Measurements from ENCODE around the gene FAM171A1. TPM values are rescaled to one million over a fixed set of nuclear protein-coding genes. Genes with fewer than 3 reads are reported as not detected.

Gene FAM171A1
- polyA plus RNA-seq, 1 of the 3 experiments (the other 2 are of a cell fraction), result 26.3 TPM

DNA sequence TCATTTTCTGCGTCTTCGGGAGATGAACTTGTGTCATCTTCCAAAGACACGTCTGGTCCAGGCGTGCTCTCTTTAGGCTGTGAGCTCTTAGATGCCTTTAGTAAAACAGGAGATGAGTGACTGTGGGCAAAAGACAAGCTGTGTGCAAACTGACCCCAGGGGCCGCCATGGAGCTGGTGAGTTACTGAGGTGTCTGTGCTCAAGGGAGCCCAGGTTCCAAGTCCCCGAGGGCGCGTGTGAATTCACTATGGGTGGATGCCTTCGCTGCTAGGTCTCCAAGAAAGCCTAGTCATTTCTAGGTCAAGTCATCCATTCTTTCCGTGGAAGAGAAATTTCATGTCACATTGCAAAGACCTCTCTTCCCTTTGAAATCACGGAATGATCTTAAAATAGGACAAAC is 118.7 kb downstream of the FAM171A1 start:
- H3K9me3 ChIP-seq, result no peaks in the 10 kb centered on the region
- H4K20me1 ChIP-seq (ENCODE audit: insufficient read depth), result no peaks in the 10 kb centered on the region
- peaks cover 6% of the 10 kb centered on the region for H3F3A ChIP-seq (replicated peaks; ENCODE audit: insufficient read depth)
- no peaks in the 10 kb centered on the region for H3K9me2 ChIP-seq
- no peak for TF ChIP-seq YY1 (IDR thresholded peaks at IDR 0.05; ENCODE audit: low read depth)
- no peak for TF ChIP-seq MEF2A (IDR thresholded peaks at IDR 0.05; ENCODE audit: borderline replicate concordance, low read depth)
- no peak for TF ChIP-seq EP300 (IDR thresholded peaks at IDR 0.05; ENCODE audit: borderline replicate concordance in 1 of 2, low read depth in 1 of 2, low read length in 1 of 2)
- H3K4me3 ChIP-seq (ENCODE audit: low read depth in 2 of 2, low read length in 1 of 2), result no peak overlapping the region
- H3K4me1 ChIP-seq (ENCODE audit: control insufficient read depth in 1 of 2, insufficient read depth in 2 of 2, low read depth in 1 of 2, low read length in 1 of 2), result peaks cover 0 to 5% of the 10 kb centered on the region in 2 experiments; a peak in 2 of 4 replicates
- H3K36me3 ChIP-seq (replicated peaks in 1 of 2; ENCODE audit: control insufficient read depth in 1 of 2, insufficient read depth in 2 of 2, low read length in 1 of 2), result no peaks in the 10 kb centered on the region
- no peak overlapping the region for H3K9ac ChIP-seq
- H3K27me3 ChIP-seq (ENCODE audit: insufficient read depth), result no peaks in the 10 kb centered on the region
- 97% methylated on average over 11 of the region's 11 CpGs for WGBS (ENCODE audit: low lambda C conversion rate)
- no peak for DNase-seq
- no peak overlapping the region for H2AFZ ChIP-seq (ENCODE audit: low read depth)
- ChIA-PET CTCF (interaction anchor here (1.2 to 2.4 kb wide), 3 partner anchors 10 to 119 kb away, joined by 3 to 12 read pairs (median 5); partner anchors contain the start of gene FAM171A1), POLR2A (no interaction called here)
- H3K79me2 ChIP-seq (ENCODE audit: insufficient read depth), result no peaks in the 10 kb centered on the region
- H3K27ac ChIP-seq (ENCODE audit: low read depth in 2 of 2, low read length in 1 of 2), result no peak overlapping the region
- H3K4me2 ChIP-seq, result no peak overlapping the region

DNA sequence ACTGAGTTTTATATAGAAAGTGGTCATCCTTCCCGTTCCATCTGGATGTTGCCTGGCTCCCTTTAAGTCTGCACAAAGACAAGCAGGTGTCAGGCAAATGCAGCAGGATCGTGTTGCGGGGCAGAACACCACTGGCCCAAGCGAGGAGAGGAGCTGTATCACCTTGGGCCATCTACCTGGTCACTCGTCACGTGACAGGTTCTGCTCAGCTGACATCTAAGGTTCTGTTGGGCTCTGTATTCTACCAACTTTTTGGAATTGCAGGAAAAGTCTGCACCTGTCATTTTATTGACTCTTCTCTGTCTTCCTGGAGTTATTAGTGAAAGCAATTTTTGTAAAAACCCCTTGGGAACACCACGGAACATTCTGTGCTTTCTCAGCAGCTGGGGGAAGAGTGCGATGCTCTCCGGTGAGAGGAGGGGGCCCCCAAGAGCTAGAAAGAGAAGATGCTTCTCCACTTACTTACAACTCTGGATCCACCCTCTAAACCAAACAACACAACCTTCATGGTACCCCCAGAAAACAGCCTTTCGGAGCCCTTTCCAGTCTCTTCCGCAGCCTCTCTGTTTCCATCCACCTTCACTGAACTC is 119.2 kb downstream of the FAM171A1 start:
- Histone ChIP-seq H4K20me1 (ENCODE audit: insufficient read depth) (no peaks in the 10 kb centered on the region), H3K4me1 (ENCODE audit: control insufficient read depth in 1 of 2, insufficient read depth in 2 of 2, low read depth in 1 of 2, low read length in 1 of 2) (peaks cover 0 to 5% of the 10 kb centered on the region in 2 experiments; a peak in 2 of 4 replicates), H3K36me3 (replicated peaks in 1 of 2; ENCODE audit: control insufficient read depth in 1 of 2, insufficient read depth in 2 of 2, low read length in 1 of 2) (no peaks in the 10 kb centered on the region), H3K9ac (no peak overlapping the region), H3K79me2 (ENCODE audit: insufficient read depth) (no peaks in the 10 kb centered on the region), H3K4me3 (ENCODE audit: low read depth in 2 of 2, low read length in 1 of 2) (no peak overlapping the region), H3K9me2 (no peaks in the 10 kb centered on the region), H2AFZ (ENCODE audit: low read depth) (no peak overlapping the region), H3K27me3 (ENCODE audit: insufficient read depth) (no peaks in the 10 kb centered on the region), H3K9me3 (no peaks in the 10 kb centered on the region), H3K27ac (ENCODE audit: low read depth in 2 of 2, low read length in 1 of 2) (no peak overlapping the region), H3F3A (replicated peaks; ENCODE audit: insufficient read depth) (peaks cover 6% of the 10 kb centered on the region), H3K4me2 (no peak overlapping the region)
- ChIA-PET POLR2A (no interaction called here), CTCF (interaction anchor here (1.2 to 2.4 kb wide), 3 partner anchors 10 to 119 kb away, joined by 3 to 12 read pairs (median 5); partner anchors contain the start of gene FAM171A1)
- TF ChIP-seq GATA2 (CRISPR knock-in tag; IDR thresholded peaks at IDR 0.05), result no peak
- TF ChIP-seq JUND (IDR thresholded peaks at IDR 0.05), result no peak
- TF ChIP-seq MXI1 (IDR thresholded peaks at IDR 0.05; ENCODE audit: low read depth, low read length), result no peak
- TF ChIP-seq NFIC (IDR thresholded peaks at IDR 0.05; ENCODE audit: borderline replicate concordance), result no peak
- TF ChIP-seq, protein P1, sequence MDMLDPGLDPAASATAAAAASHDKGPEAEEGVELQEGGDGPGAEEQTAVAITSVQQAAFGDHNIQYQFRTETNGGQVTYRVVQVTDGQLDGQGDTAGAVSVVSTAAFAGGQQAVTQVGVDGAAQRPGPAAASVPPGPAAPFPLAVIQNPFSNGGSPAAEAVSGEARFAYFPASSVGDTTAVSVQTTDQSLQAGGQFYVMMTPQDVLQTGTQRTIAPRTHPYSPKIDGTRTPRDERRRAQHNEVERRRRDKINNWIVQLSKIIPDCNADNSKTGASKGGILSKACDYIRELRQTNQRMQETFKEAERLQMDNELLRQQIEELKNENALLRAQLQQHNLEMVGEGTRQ (IDR thresholded peaks at IDR 0.05; ENCODE audit: borderline replicate concordance, low read depth, low read length), result no peak
- TF ChIP-seq EZH2phosphoT487 (IDR thresholded peaks at IDR 0.05; ENCODE audit: borderline replicate concordance, low read depth), result no peak
- no peak for TF ChIP-seq FOXJ3 (CRISPR knock-in tag; IDR thresholded peaks at IDR 0.05)
- TF ChIP-seq TEAD4 (IDR thresholded peaks at IDR 0.05; ENCODE audit: borderline replicate concordance, insufficient read depth), result no peak
- no peak for TF ChIP-seq CHD2 (IDR thresholded peaks at IDR 0.05; ENCODE audit: low read length, partially characterized antibody)
- no peak for TF ChIP-seq EP300 (IDR thresholded peaks at IDR 0.05; ENCODE audit: borderline replicate concordance in 1 of 2, low read depth in 1 of 2, low read length in 1 of 2)
- TF ChIP-seq, protein P2, sequence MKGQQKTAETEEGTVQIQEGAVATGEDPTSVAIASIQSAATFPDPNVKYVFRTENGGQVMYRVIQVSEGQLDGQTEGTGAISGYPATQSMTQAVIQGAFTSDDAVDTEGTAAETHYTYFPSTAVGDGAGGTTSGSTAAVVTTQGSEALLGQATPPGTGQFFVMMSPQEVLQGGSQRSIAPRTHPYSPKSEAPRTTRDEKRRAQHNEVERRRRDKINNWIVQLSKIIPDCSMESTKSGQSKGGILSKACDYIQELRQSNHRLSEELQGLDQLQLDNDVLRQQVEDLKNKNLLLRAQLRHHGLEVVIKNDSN (IDR thresholded peaks at IDR 0.05; ENCODE audit: borderline replicate concordance, low read depth), result no peak
- TF ChIP-seq FOXM1 (IDR thresholded peaks at IDR 0.05; ENCODE audit: low read depth), result no peak
- TF ChIP-seq POLR2AphosphoS5 (IDR thresholded peaks at IDR 0.05; ENCODE audit: low read depth, low read length), result no peak
- no peak for TF ChIP-seq YY1 (IDR thresholded peaks at IDR 0.05; ENCODE audit: low read depth)
- TF ChIP-seq TCF12 (IDR thresholded peaks at IDR 0.05), result no peak
- DNase-seq, result no peak
- WGBS (ENCODE audit: low lambda C conversion rate), result 98% methylated on average over 11 of the region's 11 CpGs
